ENCODE results near the gene DNAI2.

- TF ChIP-seq USF2 (IDR thresholded peaks at IDR 0.05) = no peak
- TF ChIP-seq, protein P1, sequence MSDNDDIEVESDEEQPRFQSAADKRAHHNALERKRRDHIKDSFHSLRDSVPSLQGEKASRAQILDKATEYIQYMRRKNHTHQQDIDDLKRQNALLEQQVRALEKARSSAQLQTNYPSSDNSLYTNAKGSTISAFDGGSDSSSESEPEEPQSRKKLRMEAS (IDR thresholded peaks at IDR 0.05) = no peak
- TF ChIP-seq CTCF (IDR thresholded peaks at IDR 0.05) = no peak
- no peak for TF ChIP-seq REST (IDR thresholded peaks at IDR 0.05)
- no peak for TF ChIP-seq JUN (IDR thresholded peaks at IDR 0.05)
- no peak for TF ChIP-seq RAD21 (conservative IDR thresholded peaks at IDR 0.05 in 1 of 2, IDR thresholded peaks at IDR 0.05 in 1 of 2)
- TF ChIP-seq POLR2A (IDR thresholded peaks at IDR 0.05; ENCODE audit: low read length) = no peak
- TF ChIP-seq NPAS2 (CRISPR knock-in tag; IDR thresholded peaks at IDR 0.05; ENCODE audit: borderline replicate concordance) = no peak
- TF ChIP-seq, protein P2, sequence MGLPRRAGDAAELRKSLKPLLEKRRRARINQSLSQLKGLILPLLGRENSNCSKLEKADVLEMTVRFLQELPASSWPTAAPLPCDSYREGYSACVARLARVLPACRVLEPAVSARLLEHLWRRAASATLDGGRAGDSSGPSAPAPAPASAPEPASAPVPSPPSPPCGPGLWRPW (IDR thresholded peaks at IDR 0.05) = no peak
Measured at GRCh38 chr17:74292495-74292894, 18.5 kb downstream of the DNAI2 start.
